ENCODE results near the gene GRIN2B. TPM values are rescaled to one million over a fixed set of nuclear protein-coding genes. Genes with fewer than 3 reads are reported as not detected.

The GRIN2B gene
- total RNA-seq, 1 donor from 2014 or later = 0.06 TPM

DNA sequence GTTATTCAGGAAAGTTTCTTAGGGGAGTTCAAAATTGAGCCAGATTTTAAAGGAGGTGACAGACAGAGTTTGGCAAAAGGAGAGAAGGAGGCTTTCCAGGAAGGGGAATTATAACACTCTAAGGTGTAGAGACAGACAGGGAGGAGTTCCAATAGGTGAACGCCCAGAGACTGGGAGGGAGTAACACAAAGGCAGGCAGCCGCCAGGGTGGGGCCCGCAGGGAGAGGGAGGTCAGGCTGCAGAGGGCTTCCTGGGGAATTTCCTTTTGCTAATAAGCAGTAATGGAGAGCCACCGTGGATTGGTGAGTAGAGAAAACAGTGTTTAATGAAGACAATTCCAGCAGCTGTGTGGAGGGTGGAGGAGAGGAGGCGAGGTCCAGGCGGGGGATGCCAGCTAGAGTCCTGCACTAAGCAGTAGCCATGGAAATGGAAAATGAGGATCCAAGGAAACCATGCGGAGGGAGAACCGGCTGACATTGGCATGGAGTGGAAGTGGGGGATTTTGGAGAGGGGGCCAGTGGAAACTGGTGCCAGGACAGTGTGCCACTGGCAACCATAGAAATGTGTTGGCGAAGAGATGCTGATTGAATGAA is 22.2 kb downstream of the GRIN2B start:
- DNase-seq (ENCODE audit: extremely low read depth, low read depth, low spot score) = no peak

DNA sequence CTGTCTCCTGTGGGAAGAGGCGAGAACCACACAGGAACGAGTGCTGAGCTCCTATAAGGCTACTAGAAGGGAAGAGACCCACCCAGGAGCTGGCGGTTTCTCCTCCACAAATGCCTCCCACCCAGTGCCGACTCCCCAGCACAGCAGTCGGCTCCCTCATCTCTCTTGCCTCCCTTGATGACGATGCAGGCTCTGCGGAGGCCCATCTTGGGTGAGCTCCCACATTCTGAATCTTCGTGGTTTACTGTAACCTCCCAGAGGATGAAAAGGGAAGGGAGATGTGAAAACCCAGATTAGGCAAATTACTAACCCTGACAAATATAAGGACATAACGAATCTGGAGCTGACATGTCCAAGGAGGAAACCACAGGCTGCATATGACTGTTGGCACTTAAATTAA is 23.8 kb downstream of the GRIN2B start:
- no peak for DNase-seq (ENCODE audit: extremely low read depth, low read depth, low spot score)

DNA sequence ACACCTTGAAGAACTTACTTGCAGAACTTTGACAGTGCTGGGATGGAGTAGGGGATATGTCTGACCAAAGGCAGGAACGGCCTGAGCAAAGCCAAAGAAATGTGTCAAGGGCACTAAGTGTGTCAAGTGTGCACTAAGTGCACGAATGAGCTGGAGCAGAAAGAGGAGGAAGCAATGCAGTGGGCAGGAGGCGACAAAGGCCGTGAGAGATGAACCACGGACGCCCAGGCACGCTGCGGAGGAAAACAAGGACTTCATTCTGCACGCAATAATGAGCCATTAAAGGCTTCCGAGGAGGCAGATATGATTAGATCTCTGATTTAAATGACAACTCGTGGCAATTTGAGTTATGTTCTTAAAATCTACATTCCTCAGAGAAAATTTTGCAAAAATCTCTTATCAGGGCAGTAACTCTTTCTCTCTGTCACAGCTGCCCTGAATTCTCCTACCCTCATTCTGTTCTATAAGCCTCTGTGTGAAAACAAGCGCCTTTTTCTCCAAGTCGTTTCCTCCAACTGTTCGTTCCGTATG is 25.3 kb downstream of the GRIN2B start:
- DNase-seq (ENCODE audit: extremely low read depth, low read depth, low spot score) = no peak

DNA sequence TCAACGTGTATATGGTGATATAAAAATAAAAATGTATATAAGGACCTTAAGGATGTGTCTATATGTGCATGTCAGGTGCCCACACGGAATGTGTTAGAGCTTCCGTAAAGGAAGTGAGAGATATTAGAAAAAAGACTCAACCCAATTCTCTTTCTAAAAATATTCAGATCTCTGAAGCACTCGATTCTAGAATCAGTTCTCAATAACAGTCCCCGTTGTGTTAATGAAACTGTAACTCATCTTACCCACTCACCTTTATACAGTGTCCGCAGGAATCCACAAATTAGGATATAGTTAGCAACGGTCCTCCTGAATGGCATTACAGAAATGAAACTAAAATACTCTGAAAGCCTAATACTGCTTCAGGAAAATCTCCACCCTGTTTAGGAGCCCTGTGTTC is 29.3 kb downstream of the GRIN2B start:
- DNase-seq (ENCODE audit: extremely low read depth, low read depth, low spot score) = no peak

DNA sequence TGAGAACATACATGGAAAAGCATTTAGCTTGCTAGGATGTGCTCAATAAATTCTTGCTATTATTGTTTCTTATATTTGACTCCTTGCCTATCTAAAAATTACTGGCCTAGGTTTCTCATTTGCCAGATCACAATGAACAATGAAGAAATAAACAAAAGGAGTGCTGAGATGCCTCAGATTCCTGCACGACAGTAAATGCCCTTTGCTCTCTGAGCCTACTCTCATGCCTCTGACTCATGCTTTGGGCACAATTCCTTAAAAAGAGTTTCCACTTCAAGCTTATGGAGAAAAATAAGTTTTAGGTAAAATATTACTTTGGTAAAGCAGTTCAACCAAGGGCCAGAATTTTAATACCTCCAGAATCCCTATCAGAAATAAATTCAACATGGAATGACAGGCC is 30.9 kb downstream of the GRIN2B start:
- DNase-seq (ENCODE audit: extremely low read depth, low read depth, low spot score) = no peak

DNA sequence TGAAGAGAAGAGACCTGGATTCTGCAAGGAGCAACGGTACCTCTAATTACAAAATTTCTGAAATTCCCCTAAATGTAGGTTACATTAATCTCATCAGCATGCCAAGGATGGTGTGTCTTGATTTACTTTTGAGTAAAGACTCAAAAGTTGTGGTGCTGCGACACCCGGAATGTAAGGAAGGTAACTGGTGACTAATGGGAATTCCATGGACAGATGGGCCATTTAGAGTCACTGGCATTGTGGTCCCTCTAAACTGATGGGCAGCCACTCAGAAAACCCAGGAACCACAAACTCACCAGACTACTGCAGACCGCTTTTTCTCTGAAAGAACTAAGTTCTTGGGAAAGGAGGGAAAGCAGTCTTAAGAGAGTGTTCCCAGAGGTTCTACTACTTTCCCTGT is 32.8 kb downstream of the GRIN2B start:
- no peak for DNase-seq (ENCODE audit: extremely low read depth, low read depth, low spot score)

DNA sequence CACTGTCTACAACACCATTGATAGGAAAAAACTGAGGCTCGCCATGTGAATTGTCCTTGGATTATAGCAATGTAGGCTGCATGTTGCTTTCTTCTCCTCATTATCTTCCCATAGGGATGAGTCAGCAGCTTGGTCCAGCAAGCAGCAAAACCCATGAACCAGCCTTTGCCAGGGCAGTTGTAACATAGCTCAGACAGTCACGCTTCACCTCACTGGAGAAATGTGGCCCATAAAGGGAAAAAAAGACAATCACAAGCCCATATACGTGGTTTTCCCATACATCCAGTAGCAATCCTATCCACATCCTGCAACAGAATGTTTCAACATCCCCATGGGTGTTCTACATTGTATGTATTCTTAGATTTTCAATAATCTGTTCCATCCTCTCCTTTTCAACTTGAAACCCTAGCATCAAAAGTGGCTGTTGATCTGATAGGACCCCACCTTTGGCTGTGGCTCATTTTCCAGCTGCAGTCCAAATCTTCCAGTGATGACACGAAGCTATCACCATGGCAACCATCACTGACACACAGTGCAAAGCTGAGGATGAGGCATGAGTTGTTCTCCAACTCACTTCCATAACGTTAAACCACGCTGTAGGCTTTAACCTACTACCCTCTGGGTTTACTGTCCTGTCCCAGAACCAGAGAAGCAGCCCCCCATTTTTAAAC is 34.0 kb downstream of the GRIN2B start:
- DNase-seq (ENCODE audit: extremely low read depth, low read depth, low spot score) = no peak

DNA sequence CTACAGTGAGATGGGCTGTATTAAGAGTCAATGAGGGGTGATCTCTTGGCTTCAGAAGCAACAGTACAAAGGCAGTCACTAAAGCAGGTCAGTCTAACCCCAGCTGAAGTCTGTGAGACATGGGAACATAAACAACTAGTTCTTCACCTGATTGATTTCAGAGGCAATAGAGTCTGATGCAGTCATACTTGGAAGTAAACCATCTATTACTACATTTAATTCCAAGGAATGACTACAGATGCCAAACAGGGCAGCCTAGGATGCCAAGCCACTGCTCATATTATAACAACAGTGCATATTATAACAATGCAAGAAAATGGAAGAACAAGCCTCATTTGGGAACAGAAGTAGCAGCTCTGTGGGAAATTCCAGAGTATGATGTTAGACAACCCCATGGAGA is 35.8 kb downstream of the GRIN2B start:
- no peak for DNase-seq (ENCODE audit: extremely low read depth, low read depth, low spot score)

DNA sequence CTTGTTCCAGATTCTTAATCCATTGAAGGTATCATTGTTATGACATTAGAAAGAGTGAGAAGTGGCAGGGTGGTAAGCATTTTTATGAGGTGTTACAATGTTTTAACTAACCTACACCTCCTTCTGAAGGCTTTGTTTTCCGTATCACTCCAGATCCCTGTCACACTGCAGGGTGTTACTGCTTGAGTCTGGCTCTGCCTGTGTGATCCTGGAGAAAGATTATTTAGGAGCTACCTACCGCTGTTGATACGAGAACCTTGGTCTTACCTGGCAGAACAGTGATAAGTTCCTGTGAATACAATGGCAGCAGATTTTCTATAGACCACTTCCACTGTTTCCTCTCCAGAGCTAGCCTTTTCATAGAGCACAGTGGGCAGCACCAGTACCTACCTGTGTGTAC is 36.2 kb downstream of the GRIN2B start:
- no peak for DNase-seq (ENCODE audit: extremely low read depth, low read depth, low spot score)

DNA sequence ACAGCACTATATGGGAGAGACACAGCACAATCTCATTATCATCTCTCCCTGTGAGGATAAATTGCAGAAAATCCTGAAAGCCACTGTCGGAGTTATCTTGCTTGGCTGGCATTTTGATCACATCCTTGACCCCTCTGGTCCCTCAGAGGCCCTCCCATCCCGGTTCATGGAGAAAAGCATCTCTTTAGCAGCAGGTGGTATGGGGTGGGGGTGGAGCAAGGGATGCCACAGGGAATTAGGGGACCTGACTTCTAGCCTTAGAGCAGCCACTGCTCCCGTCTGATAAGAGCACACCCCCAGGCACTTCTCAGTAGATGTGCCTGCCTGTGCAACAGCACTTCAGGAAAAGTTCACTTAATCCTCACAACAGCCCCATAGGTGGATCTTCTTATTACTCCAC is 38.6 kb downstream of the GRIN2B start:
- DNase-seq (ENCODE audit: extremely low read depth, low read depth, low spot score) = no peak

DNA sequence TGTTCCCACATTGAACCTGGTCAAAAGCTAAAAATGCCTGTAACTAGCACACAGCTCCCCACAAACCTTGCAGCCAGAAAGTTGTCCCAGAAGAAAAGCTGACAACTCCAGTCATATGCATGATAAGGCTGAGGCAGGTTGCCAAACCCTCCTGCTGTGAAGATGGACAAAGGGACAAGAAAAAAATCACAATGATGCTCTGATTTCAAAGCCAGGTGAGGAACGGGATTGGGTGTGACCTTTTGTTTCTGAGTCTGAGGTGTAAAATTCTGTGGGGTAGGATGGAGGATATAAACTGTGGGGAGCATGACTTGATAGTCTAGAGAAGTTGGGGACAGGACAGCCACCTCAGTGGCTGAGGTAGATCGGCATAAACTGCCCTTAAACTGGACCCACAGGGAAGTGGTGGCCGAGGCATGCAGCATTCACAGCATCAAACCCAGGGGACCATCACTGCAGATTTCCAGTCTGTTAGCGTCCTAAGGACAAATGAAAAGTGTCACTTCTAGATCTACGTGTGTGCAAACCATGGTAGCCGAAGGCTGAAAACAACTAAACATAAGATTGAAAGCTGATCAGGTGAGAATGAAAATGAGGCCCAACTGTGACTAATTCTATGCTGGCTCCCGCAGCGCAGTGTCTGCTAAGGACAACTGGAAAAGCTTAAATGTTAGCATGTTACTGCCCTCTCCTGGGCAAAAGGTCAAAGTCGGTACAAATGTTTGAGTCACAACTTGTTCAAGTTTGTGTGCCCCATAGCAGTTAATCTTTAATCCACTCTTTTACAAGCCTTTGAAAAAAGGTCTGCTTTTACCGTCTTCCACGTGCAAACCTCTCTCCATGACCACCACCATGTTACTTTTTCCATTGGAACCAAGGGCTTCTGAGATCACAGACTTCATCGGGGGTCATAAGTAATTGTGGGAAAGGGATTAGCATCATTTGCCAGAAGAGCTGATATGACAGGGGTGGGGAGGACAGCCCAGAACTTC is 39.8 kb downstream of the GRIN2B start:
- no peak for DNase-seq (ENCODE audit: extremely low read depth, low read depth, low spot score)

DNA sequence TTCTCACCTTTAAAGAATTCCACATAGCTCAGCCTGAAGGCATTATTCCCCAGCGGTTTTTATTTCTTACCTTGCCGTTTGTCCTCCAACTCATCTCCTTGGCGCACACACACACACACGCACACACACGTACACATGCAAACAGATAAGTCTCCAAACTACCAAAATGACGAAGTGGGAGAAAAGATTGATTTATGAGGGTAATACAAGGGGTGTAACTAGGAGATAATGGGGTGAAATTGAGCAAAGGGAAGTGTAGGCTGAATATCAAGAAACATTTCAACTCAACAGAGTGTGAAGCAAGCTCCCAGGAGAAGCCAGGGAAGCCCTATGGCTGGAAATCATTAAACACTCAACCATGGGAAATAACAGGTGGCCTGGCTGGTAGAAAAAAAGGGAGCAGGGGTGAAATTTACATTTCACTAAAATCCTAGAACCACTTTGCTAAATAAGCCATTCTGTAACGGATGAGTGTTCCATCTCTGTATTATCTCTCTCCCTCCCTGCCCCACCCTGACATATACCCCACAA is 41.0 kb downstream of the GRIN2B start:
- DNase-seq (ENCODE audit: extremely low read depth, low read depth, low spot score) = no peak

DNA sequence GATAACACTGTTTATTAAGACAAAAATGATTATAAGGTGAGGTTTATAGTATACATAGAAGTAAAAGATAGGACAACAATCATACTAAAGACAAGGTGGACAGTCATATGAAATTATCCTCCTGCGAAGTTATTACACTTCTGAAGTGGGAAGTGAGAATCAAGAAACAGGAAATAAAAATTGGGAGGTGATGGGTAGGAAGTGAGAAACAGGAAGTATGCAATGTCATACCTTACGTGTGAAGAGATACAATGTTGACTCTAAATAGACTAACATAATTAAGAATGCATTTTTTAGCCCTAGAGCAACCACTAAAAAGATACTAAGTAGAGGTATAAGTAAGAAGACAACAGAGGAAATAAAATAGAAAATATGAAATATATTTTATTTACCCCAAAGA is 43.7 kb downstream of the GRIN2B start:
- DNase-seq (ENCODE audit: extremely low read depth, low read depth, low spot score) = no peak

DNA sequence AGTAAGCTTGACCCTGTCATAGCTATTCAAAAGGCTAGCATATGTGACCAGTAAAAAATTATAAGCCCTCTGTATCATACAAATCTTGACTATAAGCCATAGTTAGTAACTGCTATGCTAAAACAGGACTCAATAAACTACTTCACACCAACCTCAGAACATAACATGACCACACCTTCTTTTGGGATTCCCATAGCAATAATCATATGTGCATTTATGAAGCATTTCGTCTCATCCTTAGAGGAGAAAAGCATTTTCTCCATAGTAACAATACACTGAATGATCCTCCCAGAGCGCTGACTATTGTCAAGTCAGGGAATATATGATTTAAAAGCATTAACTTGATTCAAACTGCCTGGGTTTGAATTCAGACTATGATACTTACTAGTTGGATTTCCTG is 46.2 kb downstream of the GRIN2B start:
- no peak for DNase-seq (ENCODE audit: extremely low read depth, low read depth, low spot score)
